HG03280 (cell line): ENCODE results near the gene OXT.
"Not testable (repeated sequence)": the region's sequence is repeated elsewhere in the genome, so short reads cannot be mapped to it uniquely, and the experiment has no call there.

Experiments used
- ATAC-seq: cut with Tn5 transposase; IDR thresholded peaks from one replicate; pipeline ENCODE4 v1.9.1; 2021; ENCODE audit warnings: mild to moderate bottlenecking, moderate library complexity; ENCODE audit not compliant: unreplicated experiment

Gene OXT

GRCh38 chr20:3047486-3048419 lies 23.7 kb upstream of the OXT start:
- no peak for ATAC-seq

GRCh38 chr20:3051385-3052019 lies 19.9 kb upstream of the OXT start:
- ATAC-seq: no peak

- no peak for ATAC-seq
Measured at GRCh38 chr20:3059489-3059888, 11.9 kb upstream of the OXT start.

GRCh38 chr20:3064119-3064518 lies 7.3 kb upstream of the OXT start:
- not testable (repeated sequence) for ATAC-seq

GRCh38 chr20:3067139-3068014 lies 4.0 kb upstream of the OXT start:
- peak; percentile 60 for ATAC-seq

- ATAC-seq: peak; percentile 40
Measured at GRCh38 chr20:3068075-3068474, 3.3 kb upstream of the OXT start.

GRCh38 chr20:3068986-3069900 lies 2.2 kb upstream of the OXT start:
- no peak for ATAC-seq

- no peak for ATAC-seq
Measured at GRCh38 chr20:3070725-3071124, 695 bp upstream of the OXT start.

GRCh38 chr20:3071266-3071609 lies 182 bp upstream of the OXT start:
- ATAC-seq: no peak

- ATAC-seq: no peak
Measured at GRCh38 chr20:3072530-3073250, 1.3 kb downstream of the OXT start.

GRCh38 chr20:3073251-3073643 lies 1.8 kb downstream of the OXT start:
- ATAC-seq: not testable (repeated sequence)

GRCh38 chr20:3074812-3075211 lies 3.4 kb downstream of the OXT start:
- ATAC-seq: no peak

- ATAC-seq: not testable (repeated sequence)
Measured at GRCh38 chr20:3075315-3075714, 3.9 kb downstream of the OXT start.

- no peak for ATAC-seq
Measured at GRCh38 chr20:3077618-3078134, 6.3 kb downstream of the OXT start.

GRCh38 chr20:3080939-3081388 lies 9.5 kb downstream of the OXT start:
- no peak for ATAC-seq

GRCh38 chr20:3081641-3082040 lies 10.2 kb downstream of the OXT start:
- ATAC-seq: no peak

GRCh38 chr20:3082306-3082951 lies 11.0 kb downstream of the OXT start:
- ATAC-seq: no peak

- ATAC-seq: no peak
Measured at GRCh38 chr20:3082955-3083952, 11.8 kb downstream of the OXT start.
